HEK293 (cell line): ENCODE measurements around the gene GDAP1L1.

Source experiments
- CTCF ChIA-PET: fragments of 350-600 bp; formaldehyde crosslinking; extraction: SDS; loops from one replicate; lab custom pipeline; 2021; ENCODE audit warnings: antibody characterized with exemption; lab: Yijun Ruan, JAX
- POLR2A ChIA-PET: fragments of 300-600 bp; formaldehyde crosslinking; extraction: SDS; loops from one replicate; lab custom pipeline; 2020; ENCODE audit warnings: antibody characterized with exemption, inconsistent platforms; lab: Yijun Ruan, JAX
- H3K27ac ChIP-seq: fragments of 200-500 bp; sonication (Bioruptor generic); 2 replicates; pipeline ENCODE4 v1.5.1; 2014; ENCODE audit warnings: low read depth, low read length, control low read depth, inconsistent platforms; ENCODE audit errors: extremely low read depth
- H3K36me3 ChIP-seq, 2 experiments: fragments of 200-500 bp in 1 of 2; sonication (Bioruptor generic) in 1 of 2; 1 replicate in 1 of 2; 2 replicates in 1 of 2; pipeline ENCODE4 v1.5.1; 2014 to 2017; ENCODE audit warnings: inconsistent platforms in 2 of 2, low read length in 2 of 2; ENCODE audit not compliant: control insufficient read depth in 2 of 2, insufficient read depth in 1 of 2
- H3K4me1 ChIP-seq: fragments of 200-500 bp; sonication (Bioruptor generic); 2 replicates; pipeline ENCODE4 v1.5.1; 2014; ENCODE audit warnings: mild to moderate bottlenecking, low read length, inconsistent platforms; ENCODE audit not compliant: control insufficient read depth, insufficient read depth
- H3K4me3 ChIP-seq: 2 replicates; pipeline ENCODE4 v1.5.1; 2011; ENCODE audit warnings: low read depth, mild to moderate bottlenecking, control low read depth, low read length, moderate library complexity
- H3K9me3 ChIP-seq: fragments of 200-500 bp; sonication (Bioruptor generic); 2 replicates; pipeline ENCODE4 v1.5.1; 2014; ENCODE audit warnings: low read depth, low read length, inconsistent platforms; ENCODE audit not compliant: control insufficient read depth, insufficient read depth
- EGR2 ChIP-seq: fragments of 450-650 bp; formaldehyde crosslinking; IDR thresholded peaks from 2 replicates; pipeline ENCODE4 v1.5.1; 2016; ENCODE audit warnings: low read depth, missing biosample characterization, missing genetic modification characterization
- HOXC10 ChIP-seq: sonication (generic); formaldehyde crosslinking; IDR thresholded peaks from 2 replicates; pipeline ENCODE4 v1.8.1; 2023; ENCODE audit warnings: mild to moderate bottlenecking, missing genetic modification reagents
- HOXD13 ChIP-seq: sonication (generic); formaldehyde crosslinking; IDR thresholded peaks from 2 replicates; pipeline ENCODE4 v1.8.0; 2022; ENCODE audit warnings: missing genetic modification reagents, borderline replicate concordance
- KLF9 ChIP-seq: fragments of 450-650 bp; formaldehyde crosslinking; IDR thresholded peaks from 2 replicates; pipeline ENCODE4 v1.5.1; 2016; ENCODE audit warnings: missing biosample characterization, missing genetic modification characterization, low read depth
- ZBTB10 ChIP-seq: fragments of 450-650 bp; formaldehyde crosslinking; IDR thresholded peaks from 2 replicates; pipeline ENCODE4 v1.5.1; 2016; ENCODE audit warnings: missing biosample characterization, missing genetic modification characterization
- ZBTB44 ChIP-seq: fragments of 450-650 bp; IDR thresholded peaks from 2 replicates; pipeline ENCODE4 v1.5.1; 2018; ENCODE audit warnings: missing biosample characterization, mild to moderate bottlenecking, missing genetic modification characterization
- ZBTB8A ChIP-seq: fragments of 450-650 bp; formaldehyde crosslinking; IDR thresholded peaks from 2 replicates; pipeline ENCODE4 v1.5.1; 2016; ENCODE audit warnings: missing biosample characterization, missing genetic modification characterization
- ZEB2 ChIP-seq: fragments of 450-650 bp; formaldehyde crosslinking; IDR thresholded peaks from 2 replicates; pipeline ENCODE4 v1.5.1; 2016; ENCODE audit warnings: missing biosample characterization, missing genetic modification characterization
- ZFHX2 ChIP-seq: fragments of 450-650 bp; formaldehyde crosslinking; conservative IDR thresholded peaks from 2 replicates; pipeline ENCODE4 v1.5.1; 2016; ENCODE audit warnings: missing biosample characterization, missing genetic modification characterization
- ZFP41 ChIP-seq: fragments of 450-650 bp; formaldehyde crosslinking; IDR thresholded peaks from 2 replicates; pipeline ENCODE4 v1.5.1; 2016; ENCODE audit warnings: missing biosample characterization, missing genetic modification characterization, borderline replicate concordance
- ZIC2 ChIP-seq: fragments of 450-650 bp; formaldehyde crosslinking; IDR thresholded peaks from 2 replicates; pipeline ENCODE4 v1.5.1; 2016; ENCODE audit warnings: missing biosample characterization, missing genetic modification characterization
- ZNF174 ChIP-seq: fragments of 450-650 bp; formaldehyde crosslinking; IDR thresholded peaks from 2 replicates; pipeline ENCODE4 v1.5.0; 2017; ENCODE audit warnings: missing biosample characterization, mild to moderate bottlenecking, missing genetic modification characterization
- ZNF184 ChIP-seq: fragments of 450-650 bp; IDR thresholded peaks from 2 replicates; pipeline ENCODE4 v1.5.1; 2018; ENCODE audit warnings: missing biosample characterization, mild to moderate bottlenecking, missing genetic modification characterization
- ZNF19 ChIP-seq: fragments of 450-650 bp; formaldehyde crosslinking; IDR thresholded peaks from 2 replicates; pipeline ENCODE4; 2016; ENCODE audit warnings: missing biosample characterization, missing genetic modification characterization, low read depth
- ZNF223 ChIP-seq: fragments of 450-650 bp; formaldehyde crosslinking; IDR thresholded peaks from 2 replicates; pipeline ENCODE4 v1.5.1; 2016; ENCODE audit warnings: missing biosample characterization, missing genetic modification characterization
- ZNF335 ChIP-seq: fragments of 450-650 bp; formaldehyde crosslinking; conservative IDR thresholded peaks from 2 replicates; pipeline ENCODE4 v1.5.1; 2016; ENCODE audit warnings: missing biosample characterization, missing genetic modification characterization
- ZNF354C ChIP-seq: fragments of 450-650 bp; formaldehyde crosslinking; IDR thresholded peaks from 2 replicates; pipeline ENCODE4 v1.5.1; 2016; ENCODE audit warnings: missing biosample characterization, missing genetic modification characterization, low read depth, borderline replicate concordance
- ZNF501 ChIP-seq: fragments of 450-650 bp; formaldehyde crosslinking; IDR thresholded peaks from 2 replicates; pipeline ENCODE4 v1.5.1; 2016; ENCODE audit warnings: missing biosample characterization, missing genetic modification characterization
- ZNF514 ChIP-seq: fragments of 450-650 bp; formaldehyde crosslinking; IDR thresholded peaks from 2 replicates; pipeline ENCODE4 v1.5.1; 2016; ENCODE audit warnings: missing biosample characterization, missing genetic modification characterization
- ZNF561 ChIP-seq: fragments of 450-650 bp; IDR thresholded peaks from 2 replicates; pipeline ENCODE4 v1.5.1; 2018; ENCODE audit warnings: missing biosample characterization, missing genetic modification characterization, borderline replicate concordance
- ZNF571 ChIP-seq: fragments of 450-650 bp; formaldehyde crosslinking; IDR thresholded peaks from 2 replicates; pipeline ENCODE4 v1.5.0; 2017; ENCODE audit warnings: missing biosample characterization, missing genetic modification characterization
- ZNF585B ChIP-seq: fragments of 450-650 bp; formaldehyde crosslinking; IDR thresholded peaks from 2 replicates; pipeline ENCODE4 v1.5.1; 2016; ENCODE audit warnings: missing biosample characterization, missing genetic modification characterization
- ZNF677 ChIP-seq: fragments of 450-650 bp; IDR thresholded peaks from 2 replicates; pipeline ENCODE4 v1.5.0; 2018; ENCODE audit warnings: missing biosample characterization, mild to moderate bottlenecking, missing genetic modification characterization, moderate library complexity
- ZNF76 ChIP-seq: fragments of 450-650 bp; formaldehyde crosslinking; IDR thresholded peaks from 2 replicates; pipeline ENCODE4; 2016; ENCODE audit warnings: low read depth, missing biosample characterization, missing genetic modification characterization, borderline replicate concordance
- ZNF830 ChIP-seq: fragments of 450-650 bp; IDR thresholded peaks from 2 replicates; pipeline ENCODE4 v1.5.0; 2018; ENCODE audit warnings: missing biosample characterization, missing genetic modification characterization, low read depth, mild to moderate bottlenecking, moderate library complexity

GDAP1L1 gene

GRCh38 chr20:44274303-44275017 is 27.4 kb downstream of the GDAP1L1 start:
- TF ChIP-seq ZNF223 (tag by site-specific recombination) (no peak), ZNF561 (no peak), ZEB2 (tag by site-specific recombination) (no peak), ZFP41 (tag by site-specific recombination) (no peak), ZNF184 (tag by site-specific recombination) (no peak), ZNF514 (tag by site-specific recombination) (no peak), HOXD13 (CRISPR knock-in tag) (no peak), ZBTB44 (no peak), ZIC2 (tag by site-specific recombination) (no peak), EGR2 (no peak), ZNF677 (tag by site-specific recombination) (no peak), ZNF335 (tag by site-specific recombination) (no peak), ZFHX2 (tag by site-specific recombination) (no peak)
- Histone ChIP-seq H3K9me3 (no peaks in the 10 kb centered on the region), H3K4me1 (no peaks in the 10 kb centered on the region), H3K36me3 (no peaks in the 10 kb centered on the region), H3K4me3 (no peak overlapping the region), H3K27ac (no peak overlapping the region)
- POLR2A ChIA-PET: no interaction called here
- CTCF ChIA-PET: interaction anchor here (1.2 to 1.4 kb wide), 2 partner anchors 49 to 57 kb away, joined by 3 to 4 read pairs; no protein-coding TSS in a partner anchor

GRCh38 chr20:44279228-44279627 is 32.1 kb downstream of the GDAP1L1 start:
- no peaks in the 10 kb centered on the region for H3K9me3 ChIP-seq
- no peak overlapping the region for H3K27ac ChIP-seq
- no peaks in the 10 kb centered on the region for H3K36me3 ChIP-seq
- ChIA-PET CTCF (no interaction called here), POLR2A (no interaction called here)
- no peaks in the 10 kb centered on the region for H3K4me1 ChIP-seq
- TF ChIP-seq ZNF830 (tag by site-specific recombination) (no peak), ZBTB8A (no peak), EGR2 (no peak), ZNF19 (tag by site-specific recombination) (no peak), ZNF76 (tag by site-specific recombination) (no peak), ZNF571 (tag by site-specific recombination) (no peak), ZBTB10 (tag by site-specific recombination) (no peak), ZNF501 (tag by site-specific recombination) (no peak), ZNF354C (tag by site-specific recombination) (no peak), ZNF174 (tag by site-specific recombination) (no peak), HOXC10 (no peak), KLF9 (tag by site-specific recombination) (no peak), ZNF585B (tag by site-specific recombination) (no peak)
- no peak overlapping the region for H3K4me3 ChIP-seq
